GM21447 (cell line): Measurements from ENCODE around the gene RAB33B.
A peak's percentile ranks its signal among the peaks of the same experiment; 100 is the strongest.
"Not testable (repeated sequence)": the region's sequence is repeated elsewhere in the genome, so short reads cannot be mapped to it uniquely, and the experiment has no call there.

Experiments
- ATAC-seq: cut with Tn5 transposase; IDR thresholded peaks from one replicate; pipeline ENCODE4 v1.9.1; 2021; ENCODE audit not compliant: unreplicated experiment

RAB33B gene

DNA sequence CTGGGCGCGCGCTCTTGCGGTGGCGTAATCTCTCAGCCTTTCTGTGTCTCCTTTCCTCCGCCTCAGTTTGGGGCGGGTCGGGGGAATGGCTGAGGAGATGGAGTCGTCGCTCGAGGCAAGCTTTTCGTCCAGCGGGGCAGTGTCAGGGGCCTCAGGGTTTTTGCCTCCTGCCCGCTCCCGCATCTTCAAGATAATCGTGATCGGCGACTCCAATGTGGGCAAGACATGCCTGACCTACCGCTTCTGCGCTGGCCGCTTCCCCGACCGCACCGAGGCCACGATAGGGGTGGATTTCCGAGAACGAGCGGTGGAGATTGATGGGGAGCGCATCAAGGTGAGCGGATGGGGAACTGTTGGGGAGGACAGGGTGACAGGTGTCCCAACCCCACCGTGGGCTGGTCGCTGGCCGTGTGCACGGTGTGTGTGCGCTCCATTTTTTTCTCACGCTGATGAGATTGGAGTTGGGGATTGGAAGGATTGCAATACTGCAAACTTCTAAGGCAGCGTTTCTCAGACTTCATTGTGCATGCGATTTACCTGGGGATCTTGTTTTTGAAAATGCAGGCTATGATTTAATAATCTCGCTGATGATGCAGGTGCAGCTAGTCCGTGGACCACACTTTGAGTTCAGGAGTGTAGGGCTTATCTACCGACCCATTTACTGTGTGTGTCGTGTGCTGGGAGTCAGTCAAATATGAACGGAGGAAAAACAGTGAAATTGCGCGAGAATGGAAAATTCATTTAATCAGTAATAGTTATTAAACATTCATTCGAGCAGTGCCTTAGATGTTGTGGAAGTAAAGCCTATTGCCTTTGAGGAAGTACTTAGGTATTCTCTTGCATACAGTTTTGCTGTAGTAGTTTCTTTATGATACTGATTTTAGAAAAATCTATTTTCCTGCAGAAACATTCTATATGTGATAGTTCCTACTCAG is at the start of gene RAB33B:
RAB33B (plus strand) TSS at position 11 of the 935 bp plus-strand sequence; CDS start at position 86, 75 bp downstream.
- ATAC-seq, result peak; percentile 6

- no peak for ATAC-seq
Observed at GRCh38 chr4:139410312-139410711, 43.6 kb upstream of the RAB33B start.

- ATAC-seq, result not testable (repeated sequence)
Observed at GRCh38 chr4:139414671-139415210, 39.2 kb upstream of the RAB33B start.

GRCh38 chr4:139416073-139416673 is 37.7 kb upstream of the RAB33B start:
- ATAC-seq, result no peak

GRCh38 chr4:139419388-139419914 is 34.5 kb upstream of the RAB33B start:
- peak; percentile 88 for ATAC-seq

DNA sequence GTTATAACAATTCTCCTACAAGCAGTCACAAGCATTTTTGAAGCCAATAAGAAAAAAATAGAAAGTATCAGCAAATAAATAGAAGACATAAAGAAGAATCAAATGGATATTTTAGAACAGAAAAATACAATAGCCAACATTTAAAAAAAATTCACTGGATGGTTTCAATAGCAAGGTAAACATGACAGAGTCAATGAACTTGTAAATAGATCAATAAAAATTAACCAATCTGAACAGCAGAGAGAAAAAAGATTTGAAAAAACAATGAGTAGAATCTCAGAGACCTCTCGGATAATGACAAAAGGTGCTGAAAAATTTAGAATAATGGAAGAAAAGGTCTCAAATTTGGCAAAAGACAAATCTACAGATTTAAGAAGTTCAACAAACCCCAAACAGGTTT is 33.3 kb upstream of the RAB33B start:
- ATAC-seq, result no peak

DNA sequence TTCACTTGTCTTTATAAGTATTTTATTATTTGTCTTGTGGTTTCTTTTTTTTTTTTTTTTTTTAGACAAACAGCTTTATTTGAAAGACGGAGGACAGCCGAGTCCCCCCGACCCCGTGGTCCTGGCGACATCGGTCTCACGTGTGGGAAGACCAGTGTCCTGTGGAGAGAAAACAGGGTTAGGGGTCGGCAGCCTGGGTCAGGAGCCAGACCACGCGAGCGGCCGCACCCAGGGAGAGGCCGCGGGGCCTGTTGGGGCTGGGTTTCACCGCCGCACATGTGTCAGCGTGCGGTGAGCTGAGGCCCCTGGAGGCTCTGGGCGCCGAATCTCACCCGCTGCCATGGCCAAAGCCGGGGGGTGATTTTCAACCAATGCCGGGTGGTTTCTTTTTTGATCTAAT is 17.8 kb upstream of the RAB33B start:
- no peak for ATAC-seq

DNA sequence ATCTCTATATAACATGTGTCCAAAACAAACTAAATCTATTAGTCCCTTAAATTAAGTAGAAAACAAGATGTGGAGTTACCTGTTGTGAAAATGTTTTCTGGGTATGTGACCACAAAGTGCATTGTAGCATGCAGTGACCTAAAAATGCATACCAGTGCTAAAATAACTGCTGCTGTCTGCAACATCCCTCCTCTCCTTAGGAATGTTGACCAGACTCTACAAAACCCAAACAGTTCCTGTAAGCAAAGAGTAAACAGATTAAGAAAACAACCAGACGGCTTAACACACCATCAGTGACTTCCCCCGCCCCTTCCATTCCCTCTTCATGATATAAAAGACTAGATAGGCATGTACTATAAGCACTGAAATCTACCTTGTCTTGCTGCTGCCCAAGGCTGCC is 15.8 kb upstream of the RAB33B start:
- no peak for ATAC-seq

- ATAC-seq, result no peak
Observed at GRCh38 chr4:139441029-139441428, 12.9 kb upstream of the RAB33B start.

GRCh38 chr4:139443661-139444060 is 10.3 kb upstream of the RAB33B start:
- ATAC-seq, result no peak

- ATAC-seq, result not testable (repeated sequence)
Observed at GRCh38 chr4:139444881-139445280, 9.0 kb upstream of the RAB33B start.

GRCh38 chr4:139447078-139447477 is 6.8 kb upstream of the RAB33B start:
- ATAC-seq, result not testable (repeated sequence)

DNA sequence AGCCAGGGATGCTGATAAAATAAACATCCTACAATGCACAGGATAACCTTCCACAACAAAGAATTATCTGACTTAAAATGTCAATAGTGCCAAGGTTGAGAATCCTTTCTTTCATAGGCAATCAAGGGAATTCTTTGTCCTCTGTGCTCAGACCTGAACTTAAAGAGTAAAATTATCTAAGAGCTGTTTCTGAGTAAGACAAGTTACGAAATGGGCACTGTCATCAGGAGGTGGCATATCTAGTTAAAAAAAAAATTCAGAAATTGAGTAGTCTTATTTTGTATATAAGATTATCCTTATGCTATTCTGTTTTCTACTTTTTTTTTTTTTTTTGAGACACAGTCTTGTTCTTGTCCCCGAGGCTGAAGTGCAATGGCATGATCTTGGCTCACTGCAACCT is 3.3 kb upstream of the RAB33B start:
- ATAC-seq, result no peak

- ATAC-seq, result no peak
Observed at GRCh38 chr4:139451997-139452396, 1.9 kb upstream of the RAB33B start.

DNA sequence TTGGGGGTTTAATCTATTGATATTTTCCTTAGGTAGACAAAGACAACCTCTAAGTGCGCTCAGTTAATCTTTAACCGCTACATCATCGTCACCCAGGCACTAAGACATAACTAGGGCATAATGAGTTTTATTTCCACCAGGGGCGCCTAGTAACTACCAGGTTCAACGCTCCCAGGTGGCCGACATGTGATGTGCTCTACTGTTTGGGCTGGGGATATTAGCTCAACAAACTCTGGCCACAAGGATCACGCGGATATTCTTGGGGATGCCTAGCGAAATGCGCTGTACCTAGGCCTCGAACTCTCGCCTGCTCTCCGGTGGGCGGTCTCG is 915 bp upstream of the RAB33B start:
- ATAC-seq, result peak; percentile 51

DNA sequence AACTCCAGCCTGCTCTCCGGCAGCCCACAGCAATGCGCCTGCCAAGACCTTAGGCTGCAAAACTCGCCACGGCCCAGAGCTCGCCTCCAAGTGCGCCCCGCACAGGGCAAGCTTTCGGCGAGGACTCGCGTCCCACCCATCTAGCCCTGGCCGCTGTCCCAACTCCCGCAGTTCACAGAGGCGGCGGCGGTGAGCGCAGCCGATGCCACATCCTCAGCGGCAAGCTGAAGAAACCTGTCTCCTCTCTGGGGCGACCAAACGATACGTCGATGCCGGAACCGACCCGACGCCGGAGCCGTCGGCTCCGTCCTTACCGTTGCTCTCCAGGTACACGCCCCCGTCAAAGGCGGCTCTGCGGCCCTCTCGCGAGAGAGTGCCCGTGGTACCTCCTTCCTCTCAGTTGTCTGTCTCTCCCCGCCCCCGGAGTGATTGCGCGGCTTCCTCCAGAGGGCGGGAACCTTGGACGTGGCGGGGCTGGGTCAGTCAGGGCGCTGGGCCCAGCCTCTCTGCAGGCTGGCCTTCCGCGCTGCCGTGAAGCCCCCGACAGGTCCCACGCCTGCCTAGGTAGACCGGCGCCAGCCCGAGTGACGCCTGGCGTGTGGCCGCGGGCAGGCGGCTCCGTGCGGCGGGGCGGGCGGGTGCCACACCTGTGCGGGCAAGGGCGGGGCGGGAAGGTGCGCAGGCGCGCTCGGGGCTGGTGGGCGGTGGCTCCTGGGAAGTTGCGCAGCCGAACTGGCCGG is 380 bp upstream of the RAB33B start:
- ATAC-seq, result peak; percentile 90

DNA sequence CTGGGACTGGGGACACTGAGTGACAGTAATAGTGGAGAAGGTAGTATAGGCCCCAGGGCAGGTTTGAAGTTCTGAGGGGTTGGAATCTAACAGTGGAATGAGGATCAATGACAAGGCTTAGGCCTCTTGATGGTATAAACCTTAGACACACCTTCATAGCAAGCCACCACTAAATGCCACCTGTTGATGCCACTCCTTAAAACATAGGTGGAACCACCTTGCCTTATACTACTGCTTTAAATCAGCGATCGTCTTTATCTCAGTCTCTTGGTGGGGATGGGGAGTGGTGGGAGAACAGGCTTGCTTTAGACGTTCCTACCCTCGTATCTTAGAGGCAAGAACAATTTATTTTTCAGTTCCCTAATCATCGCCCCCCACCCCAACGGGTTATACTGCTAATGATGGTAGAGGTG is 1.2 kb downstream of the RAB33B start:
- no peak for ATAC-seq

GRCh38 chr4:139457318-139457717 is 3.4 kb downstream of the RAB33B start:
- no peak for ATAC-seq

DNA sequence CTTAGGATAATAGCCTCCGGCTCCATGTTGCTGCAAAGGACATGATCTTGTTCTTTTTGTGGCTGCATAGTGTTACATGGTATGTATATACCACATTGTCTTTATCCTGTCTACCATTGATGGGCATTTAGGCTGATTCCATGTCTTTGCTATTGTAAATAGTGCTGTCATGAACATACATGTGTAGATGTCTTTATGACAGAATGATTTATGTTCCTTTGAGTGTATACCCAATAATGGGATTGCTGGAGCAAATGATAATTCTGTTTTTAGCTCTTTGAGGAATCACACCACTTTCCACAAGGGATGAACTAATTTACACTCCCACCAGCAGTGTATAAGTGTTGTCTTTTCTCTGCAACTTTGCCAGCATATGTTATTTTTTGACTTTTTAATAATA is 4.6 kb downstream of the RAB33B start:
- no peak for ATAC-seq

GRCh38 chr4:139458999-139459398 is 5.1 kb downstream of the RAB33B start:
- ATAC-seq, result no peak

GRCh38 chr4:139460565-139460964 is 6.6 kb downstream of the RAB33B start:
- no peak for ATAC-seq
